Renal pelvis (tissue), 4 donors: ENCODE measurements around the gene SUV39H1. TPM values are rescaled to one million over a fixed set of nuclear protein-coding genes. Genes with fewer than 3 reads are reported as not detected.

Experiments used
- DNase-seq: peaks from one replicate; pipeline ENCODE4 v3.0.0-alpha.2; 2013
- polyA plus RNA-seq, 3 donors: library from polyadenylated mRNA; unstranded; fragments of 120-200 nt; gene quantifications; one replicate each; pipeline ENCODE4 v1.2.1, GENCODE V29; 2013; ENCODE audit not compliant: insufficient read length in 3 of 3

SUV39H1 gene
- polyA plus RNA-seq, 3 donors, result 7.0 to 8.2 (median 7.7) TPM

DNA sequence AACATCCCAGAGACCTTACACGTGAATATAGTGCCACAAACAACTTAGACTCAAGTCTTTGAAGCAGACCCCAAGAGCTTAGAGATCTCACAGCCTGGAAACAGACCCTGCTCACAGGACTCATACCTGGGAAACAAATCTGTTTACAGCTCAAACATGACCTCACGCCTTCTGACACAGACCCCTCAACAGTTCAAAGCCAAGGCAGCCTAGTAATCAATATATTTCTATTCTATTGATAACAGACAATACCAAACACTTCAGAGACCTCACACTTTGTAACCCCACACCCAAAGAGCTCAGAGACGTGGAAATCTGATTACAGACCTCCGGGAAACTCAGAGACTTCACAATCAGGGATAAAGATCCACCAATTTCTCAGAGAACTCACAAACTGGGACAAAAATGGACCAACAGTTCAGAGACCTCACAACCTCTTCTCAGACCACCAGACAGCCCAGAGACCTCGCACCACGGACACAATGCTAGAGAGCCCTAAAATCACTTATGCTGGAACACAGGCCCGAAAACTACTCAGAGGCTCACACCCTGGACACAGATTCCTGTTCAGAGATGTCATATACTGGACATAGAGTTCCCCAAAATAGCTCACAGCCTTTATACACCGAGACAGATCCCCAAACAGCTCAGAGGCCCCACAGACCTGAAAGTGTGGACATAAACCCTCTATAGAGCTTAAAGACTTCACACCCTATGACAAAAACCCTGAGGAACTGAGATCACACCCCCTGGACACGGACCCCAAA, 14.8 kb downstream of the SUV39H1 start:
- no peak for DNase-seq

- DNase-seq, result no peak
Observed at GRCh38 chrX:48711929-48712505, 15.5 kb downstream of the SUV39H1 start.

GRCh38 chrX:48713847-48714246, 17.3 kb downstream of the SUV39H1 start:
- DNase-seq, result no peak

DNA sequence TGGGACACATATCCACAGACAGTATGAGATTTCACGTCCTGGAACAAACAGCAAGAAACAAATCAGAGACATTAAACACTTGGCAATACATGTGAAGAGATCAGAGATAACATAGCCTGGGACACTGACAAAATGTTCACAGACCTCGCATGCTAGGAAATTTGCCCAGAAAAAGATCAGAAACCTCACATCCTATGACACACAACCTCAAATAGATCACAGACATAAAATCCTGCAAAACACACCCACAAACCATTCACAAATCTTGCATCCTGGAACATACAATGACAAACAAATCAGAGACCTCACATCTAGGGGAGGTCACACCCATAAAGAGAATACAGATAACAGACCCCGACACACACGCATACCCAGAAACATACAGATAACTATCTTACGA, 18.0 kb downstream of the SUV39H1 start:
- no peak for DNase-seq

GRCh38 chrX:48715072-48715471, 18.5 kb downstream of the SUV39H1 start:
- DNase-seq, result no peak

DNA sequence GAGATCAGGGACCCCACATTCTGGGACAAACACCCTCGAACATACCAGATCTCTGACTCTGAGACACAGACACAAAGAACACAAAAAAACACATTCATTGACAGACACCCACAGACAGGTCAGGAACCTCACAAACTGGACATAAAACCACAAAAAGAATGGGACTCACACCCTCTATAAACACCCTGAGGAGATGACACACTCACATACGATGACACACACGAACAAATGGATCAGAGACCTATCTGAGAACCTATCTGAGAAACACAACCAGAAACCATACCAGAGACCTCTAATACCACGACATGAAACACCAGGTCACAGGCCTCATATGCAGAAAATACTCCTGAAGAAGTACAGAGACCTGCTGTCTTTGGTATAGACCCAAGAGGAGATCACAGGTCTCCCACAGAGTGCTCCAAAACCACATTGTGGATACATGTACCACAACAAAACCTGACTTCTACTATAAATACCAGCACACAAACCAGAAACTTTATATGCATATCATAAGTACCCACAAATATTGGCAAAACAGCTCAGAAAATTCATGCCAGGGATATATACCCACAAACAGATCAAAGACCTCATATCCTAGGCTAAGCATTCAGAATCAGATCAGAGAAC, 19.5 kb downstream of the SUV39H1 start:
- DNase-seq, result no peak

GRCh38 chrX:48719958-48720357, 23.4 kb downstream of the SUV39H1 start:
- no peak for DNase-seq

GRCh38 chrX:48720577-48721250, 24.2 kb downstream of the SUV39H1 start:
- DNase-seq, result no peak

DNA sequence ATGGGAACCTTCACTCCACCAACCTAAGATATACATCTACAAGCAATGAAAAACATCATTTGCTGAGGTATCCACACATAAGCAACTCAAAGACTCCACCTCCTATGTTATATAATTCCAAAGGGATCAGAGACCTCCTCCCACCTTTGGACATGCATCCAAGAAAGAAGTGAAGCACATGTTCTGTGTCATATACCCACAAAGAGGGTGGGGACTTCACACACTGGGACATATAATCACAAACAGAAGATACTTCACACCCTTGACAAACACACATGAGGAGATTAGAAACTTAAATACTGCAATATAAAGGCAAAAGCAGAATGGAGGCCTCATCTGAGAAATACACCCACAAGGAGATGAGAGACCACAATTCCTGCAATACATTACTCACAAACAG, 25.4 kb downstream of the SUV39H1 start:
- DNase-seq, result no peak

GRCh38 chrX:48726596-48726995, 30.1 kb downstream of the SUV39H1 start:
- no peak for DNase-seq

DNA sequence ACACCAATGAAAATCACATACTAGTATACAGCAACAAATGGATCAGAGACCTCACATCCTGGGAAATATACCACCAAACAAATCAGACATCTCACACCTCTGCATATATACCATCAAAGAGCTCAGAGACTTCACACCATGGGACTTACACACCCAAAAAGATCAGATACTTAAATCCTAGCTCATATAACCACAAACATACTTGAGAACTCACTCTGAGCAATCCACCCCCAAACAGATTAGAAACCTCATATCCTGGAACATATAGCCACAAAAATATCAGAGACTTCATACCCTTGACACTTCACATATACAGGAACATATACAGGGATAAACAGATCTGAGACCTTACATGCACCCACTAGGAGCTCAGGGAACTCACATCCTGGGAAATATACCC, 32.1 kb downstream of the SUV39H1 start:
- no peak for DNase-seq

- DNase-seq, result no peak
Observed at GRCh38 chrX:48736303-48736702, 39.8 kb downstream of the SUV39H1 start.

DNA sequence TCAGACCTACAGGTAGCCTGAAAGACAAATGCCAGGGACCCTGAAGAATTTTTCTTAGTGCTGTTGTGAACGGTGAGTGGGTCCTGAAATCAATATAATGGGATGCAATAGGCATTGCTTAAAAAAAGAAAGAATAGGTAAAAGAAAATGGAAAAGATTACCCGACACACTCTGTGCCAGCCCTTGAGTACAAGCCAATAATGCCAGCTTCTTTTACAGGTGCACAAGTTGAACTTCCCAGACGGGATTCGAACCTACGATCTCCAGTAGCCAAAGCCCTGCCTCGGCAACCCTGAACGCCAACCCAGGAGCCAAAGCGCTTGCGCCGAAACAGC, 40.3 kb downstream of the SUV39H1 start:
- no peak for DNase-seq

GRCh38 chrX:48737213-48737938, 40.8 kb downstream of the SUV39H1 start:
- DNase-seq, result peak; percentile 96

GRCh38 chrX:48737940-48738339, 41.4 kb downstream of the SUV39H1 start:
- DNase-seq, result no peak

- DNase-seq, result no peak
Observed at GRCh38 chrX:48741834-48742233, 45.3 kb downstream of the SUV39H1 start.

DNA sequence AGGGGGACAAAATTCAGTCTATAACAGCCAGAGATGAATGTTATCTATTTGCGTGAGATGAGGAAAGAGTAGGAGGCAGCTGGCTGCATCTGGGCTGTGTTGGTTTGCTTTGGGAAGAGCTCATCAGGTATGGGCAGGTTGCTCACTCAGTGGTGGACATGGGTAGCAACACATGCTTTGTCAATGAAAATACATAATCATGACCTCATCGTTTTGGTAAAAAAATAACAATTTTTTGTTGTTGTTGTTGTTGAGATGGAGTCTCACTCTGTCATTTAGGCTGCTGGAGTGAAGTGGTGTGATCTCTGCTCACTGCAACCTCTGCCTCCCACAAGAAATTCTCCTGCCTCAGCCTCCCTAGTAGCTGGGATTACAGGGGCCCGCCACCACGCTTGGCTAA, 48.7 kb downstream of the SUV39H1 start:
- no peak for DNase-seq

- DNase-seq, result no peak
Observed at GRCh38 chrX:48747415-48748016, 51.0 kb downstream of the SUV39H1 start.

DNA sequence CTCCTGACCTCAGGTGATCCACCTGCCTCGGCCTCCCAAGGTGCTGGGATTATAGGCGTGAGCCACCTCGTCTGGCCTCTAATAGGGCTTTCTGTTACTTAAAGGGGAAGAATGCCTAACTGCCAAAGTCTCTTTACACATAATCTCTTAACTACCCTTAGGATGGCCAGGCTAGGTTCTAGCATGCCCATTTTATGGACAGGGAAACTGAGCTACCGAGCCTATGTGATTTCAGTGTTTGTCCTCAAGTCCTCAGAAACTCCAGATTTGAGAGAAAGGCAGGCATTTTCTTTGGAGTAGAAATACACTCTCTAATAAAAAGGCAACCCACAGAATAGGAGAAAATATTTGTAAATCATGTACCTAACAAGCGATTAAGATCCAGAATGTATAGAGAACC, 52.6 kb downstream of the SUV39H1 start:
- DNase-seq, result no peak

DNA sequence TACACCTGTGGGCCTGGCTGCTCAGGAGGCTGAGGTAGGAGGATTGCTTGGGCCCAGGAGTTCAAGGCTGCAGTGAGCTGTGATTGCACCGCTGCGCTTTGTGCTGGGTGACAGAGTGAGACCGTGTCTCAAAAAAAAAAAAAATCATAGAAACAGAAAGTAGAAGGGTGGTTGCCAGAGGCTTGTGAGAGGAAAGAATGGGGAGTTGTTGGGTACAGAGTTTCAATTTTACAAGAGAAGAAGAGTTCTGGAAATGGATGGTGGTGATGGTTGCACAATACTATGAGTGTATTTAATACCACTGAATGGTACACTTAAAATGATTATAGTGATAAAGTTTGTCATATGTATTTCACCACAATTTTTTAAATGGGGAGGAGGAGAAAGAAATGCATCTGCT, 54.8 kb downstream of the SUV39H1 start:
- no peak for DNase-seq

DNA sequence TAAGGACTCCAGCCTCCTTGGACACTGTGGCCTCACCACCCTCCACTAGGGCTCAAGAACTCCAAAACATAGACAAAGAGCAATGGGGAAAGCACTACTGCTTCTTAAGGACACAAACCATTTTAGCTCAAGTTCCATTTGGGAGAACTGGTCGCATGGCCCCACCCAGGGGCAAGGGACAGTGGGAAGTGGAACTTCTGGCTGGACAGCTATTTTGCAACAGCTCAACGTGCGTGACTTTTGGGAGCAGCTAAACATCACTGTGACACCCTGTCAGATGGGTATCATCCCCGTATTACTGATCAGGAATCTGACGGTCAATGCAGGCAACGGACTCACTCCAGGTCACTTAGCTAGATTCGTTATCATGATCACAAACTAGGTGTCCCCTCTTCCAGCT, 56.0 kb downstream of the SUV39H1 start:
- no peak for DNase-seq

DNA sequence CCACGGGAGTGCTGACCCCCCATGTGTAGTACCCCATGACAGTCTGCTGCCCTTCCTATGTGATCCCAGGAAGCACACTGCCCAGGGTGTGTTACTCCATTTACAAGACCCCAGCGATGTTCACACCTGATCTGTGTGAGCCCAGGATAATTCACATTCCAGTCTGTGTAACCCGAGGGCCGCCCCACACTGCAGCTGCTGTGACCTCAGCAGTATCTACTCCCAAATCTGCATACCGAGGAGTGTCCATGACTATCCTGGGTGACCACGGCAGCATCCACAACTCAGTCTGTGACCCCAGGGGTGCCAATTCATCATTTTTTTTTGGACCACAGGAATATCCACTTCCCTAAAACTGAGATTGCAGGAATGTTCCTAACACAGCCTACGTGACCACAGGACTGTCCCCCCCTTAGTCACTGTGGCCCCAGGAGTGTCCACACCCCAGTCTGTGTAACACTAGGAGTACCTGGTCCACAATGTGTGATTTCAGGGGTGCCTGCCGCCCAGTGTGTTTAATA, 57.2 kb downstream of the SUV39H1 start:
- no peak for DNase-seq
